NCI-H1105 treated with DMSO at 0.1 percent for 48 hours (cell line): ENCODE measurements around the gene MACROD2.

ENCODE experiments used
- DNase-seq: peaks from one replicate; lab custom pipeline; 2025; lab: John Stamatoyannopoulos, UW

MACROD2 gene

GRCh38 chr20:15593081-15593480 lies 1597.8 kb downstream of the MACROD2 start:
- no peak for DNase-seq

- no peak for DNase-seq
Observed at GRCh38 chr20:15594158-15594695, 1598.9 kb downstream of the MACROD2 start.

- no peak for DNase-seq
Observed at GRCh38 chr20:15596220-15596890, 1601.0 kb downstream of the MACROD2 start.

- DNase-seq = no peak
Observed at GRCh38 chr20:15597306-15597705, 1602.0 kb downstream of the MACROD2 start.

- DNase-seq = no peak
Observed at GRCh38 chr20:15599961-15600360, 1604.6 kb downstream of the MACROD2 start.

GRCh38 chr20:15600565-15600964 lies 1605.2 kb downstream of the MACROD2 start:
- DNase-seq = no peak

GRCh38 chr20:15603506-15603905 lies 1608.2 kb downstream of the MACROD2 start:
- no peak for DNase-seq

GRCh38 chr20:15603978-15604805 lies 1608.9 kb downstream of the MACROD2 start:
- DNase-seq = no peak

GRCh38 chr20:15609921-15610320 lies 1614.6 kb downstream of the MACROD2 start:
- no peak for DNase-seq

GRCh38 chr20:15610787-15611186 lies 1615.5 kb downstream of the MACROD2 start:
- no peak for DNase-seq

- no peak for DNase-seq
Observed at GRCh38 chr20:15611541-15611940, 1616.2 kb downstream of the MACROD2 start.

GRCh38 chr20:15612198-15612597 lies 1616.9 kb downstream of the MACROD2 start:
- no peak for DNase-seq

GRCh38 chr20:15612769-15613168 lies 1617.5 kb downstream of the MACROD2 start:
- no peak for DNase-seq

GRCh38 chr20:15613530-15613929 lies 1618.2 kb downstream of the MACROD2 start:
- no peak for DNase-seq

- no peak for DNase-seq
Observed at GRCh38 chr20:15616626-15617025, 1621.3 kb downstream of the MACROD2 start.

GRCh38 chr20:15618110-15618509 lies 1622.8 kb downstream of the MACROD2 start:
- no peak for DNase-seq

GRCh38 chr20:15618912-15619311 lies 1623.6 kb downstream of the MACROD2 start:
- no peak for DNase-seq

- DNase-seq = no peak
Observed at GRCh38 chr20:15619341-15619740, 1624.0 kb downstream of the MACROD2 start.

GRCh38 chr20:15619816-15620215 lies 1624.5 kb downstream of the MACROD2 start:
- DNase-seq = no peak

GRCh38 chr20:15622368-15622767 lies 1627.1 kb downstream of the MACROD2 start:
- DNase-seq = no peak

- DNase-seq = no peak
Observed at GRCh38 chr20:15623215-15623614, 1627.9 kb downstream of the MACROD2 start.

GRCh38 chr20:15625981-15626380 lies 1630.7 kb downstream of the MACROD2 start:
- DNase-seq = no peak

- DNase-seq = no peak
Observed at GRCh38 chr20:15627089-15627488, 1631.8 kb downstream of the MACROD2 start.
